Thyroid gland (tissue), 4 donors: ENCODE measurements around the gene RNF13. TPM values are rescaled to one million over a fixed set of nuclear protein-coding genes. Genes with fewer than 3 reads are reported as not detected.
"Not testable (repeated sequence)": the region's sequence is repeated elsewhere in the genome, so short reads cannot be mapped to it uniquely, and the experiment has no call there.

Experiments used
- DNase-seq, 2 donors: peaks; one replicate each; pipeline ENCODE4 v3.0.0-alpha.2; 2019
- H3K27ac ChIP-seq, 3 donors: fragments of 200-600 bp; sonication (generic); 1 replicate in 2 of 3; 2 replicates in 1 of 3; pipeline ENCODE4 v1.5.1; 2016 to 2019; ENCODE audit warnings: mild to moderate bottlenecking in 1 of 3, moderate library complexity in 1 of 3
- H3K27me3 ChIP-seq: fragments of 200-600 bp; sonication (generic); one replicate; pipeline ENCODE4 v1.5.1; 2019
- H3K36me3 ChIP-seq, 2 donors: fragments of 200-600 bp; sonication (generic); one replicate each; pipeline ENCODE4 v1.5.1; 2016 to 2019
- H3K4me1 ChIP-seq, 2 donors: fragments of 200-600 bp; sonication (generic); one replicate each; pipeline ENCODE4 v1.5.1; 2017 to 2019
- H3K4me3 ChIP-seq, 3 donors: fragments of 200-600 bp; sonication (generic); replicated peaks in 1 of 3; 1 replicate in 2 of 3; 2 replicates in 1 of 3; pipeline ENCODE4 v1.5.1; 2016; ENCODE audit warnings: mild to moderate bottlenecking in 1 of 3
- H3K9me3 ChIP-seq: fragments of 200-600 bp; sonication (generic); one replicate; pipeline ENCODE4 v1.5.1; 2017
- CTCF ChIP-seq, 6 experiments: fragments of 200-600 bp in 3 of 6; fragments of 450-650 bp in 3 of 6; sonication (generic) in 3 of 6; IDR thresholded peaks; one replicate each; pipeline ENCODE4 v1.5.1; 2016 to 2019; ENCODE audit warnings: antibody characterized with exemption in 6 of 6, mild to moderate bottlenecking in 2 of 6, inconsistent platforms in 1 of 6, moderate library complexity in 1 of 6
- POLR2A ChIP-seq, 2 donors: fragments of 450-650 bp; IDR thresholded peaks; one replicate each; pipeline ENCODE4 v1.6.1; 2017; ENCODE audit warnings: antibody characterized with exemption in 2 of 2, mild to moderate bottlenecking in 2 of 2, moderate library complexity in 1 of 2
- WGBS, 2 donors: methylation state at CpG; one replicate each; pipeline ENCODE4 v1.1.5; 2017; 5-methylcytosine and 5-hydroxymethylcytosine counted together
- intact Hi-C: fragments of 100-400 bp; cut with DNase I; formaldehyde crosslinking; loops from one replicate; pipeline ENCODE4 v1.15.1; 2023
- total RNA-seq, 4 donors: library from RNA; depleted of rRNA; stranded (reverse); fragments of >200 nt; gene quantifications; one replicate each; pipeline ENCODE4 v1.2.3, GENCODE V29; 2016

RNF13 gene
- total RNA-seq, 4 donors from 2014 or later: 106 to 161 (median 127) TPM

GRCh38 chr3:149977386-149977785 lies 164.4 kb downstream of the RNF13 start:
- 67% methylated on average over 2 of the region's 2 CpGs for WGBS, 2 donors
- Histone ChIP-seq H3K27ac (no peak overlapping the region), H3K4me1 (no peaks in the 10 kb centered on the region), H3K36me3 (no peaks in the 10 kb centered on the region), H3K4me3 (no peak overlapping the region), H3K27me3 (no peaks in the 10 kb centered on the region), H3K9me3 (no peaks in the 10 kb centered on the region)
- TF ChIP-seq CTCF (IDR thresholded peaks at IDR 0.05) (no peak), POLR2A (IDR thresholded peaks at IDR 0.05) (no peak)
- intact Hi-C loops: no loop called here
- no peak for DNase-seq

- 67 to 83% methylated on average over 4 to 5 of the region's 10 CpGs for WGBS, 2 donors
- intact Hi-C loops, H3K27me3 ChIP-seq, H3K4me3 ChIP-seq, DNase-seq, H3K4me1 ChIP-seq, H3K9me3 ChIP-seq, H3K36me3 ChIP-seq, H3K27ac ChIP-seq: not testable (repeated sequence)
Measured at GRCh38 chr3:149981979-149982378, 169.0 kb downstream of the RNF13 start.

GRCh38 chr3:149983053-149983452 lies 170.0 kb downstream of the RNF13 start:
- WGBS, 2 donors: 97 to 98% methylated on average over 32 of the region's 32 CpGs
- H3K27me3 ChIP-seq, H3K27ac ChIP-seq, H3K4me3 ChIP-seq, H3K36me3 ChIP-seq, H3K4me1 ChIP-seq, intact Hi-C loops, H3K9me3 ChIP-seq, DNase-seq: not testable (repeated sequence)

GRCh38 chr3:149983628-149984027 lies 170.6 kb downstream of the RNF13 start:
- no peaks in the 10 kb centered on the region for H3K9me3 ChIP-seq
- WGBS, 2 donors: 92 to 94% methylated on average over 4 of the region's 4 CpGs

GRCh38 chr3:149989307-149989706 lies 176.3 kb downstream of the RNF13 start:
- intact Hi-C loops: no loop called here
- Histone ChIP-seq H3K9me3 (no peaks in the 10 kb centered on the region), H3K27ac (no peak overlapping the region), H3K27me3 (no peaks in the 10 kb centered on the region), H3K36me3 (no peaks in the 10 kb centered on the region), H3K4me1 (no peaks in the 10 kb centered on the region), H3K4me3 (no peak overlapping the region)
- TF ChIP-seq CTCF (IDR thresholded peaks at IDR 0.05): no peak
- no peak for TF ChIP-seq POLR2A (IDR thresholded peaks at IDR 0.05)
- WGBS, 2 donors: 77 to 94% methylated on average over 2 of the region's 2 CpGs
- DNase-seq: no peak

More at GRCh38 chr3:149983628-149984027, 170.6 kb downstream of the RNF13 start:
- no peak for DNase-seq
- Histone ChIP-seq H3K4me3 (no peak overlapping the region), H3K27ac (no peak overlapping the region), H3K27me3 (no peaks in the 10 kb centered on the region), H3K36me3 (no peaks in the 10 kb centered on the region), H3K4me1 (no peaks in the 10 kb centered on the region)
- TF ChIP-seq POLR2A (IDR thresholded peaks at IDR 0.05): no peak
- TF ChIP-seq CTCF (IDR thresholded peaks at IDR 0.05): no peak
- intact Hi-C loops: no loop called here

- H3K9me3 ChIP-seq: no peaks in the 10 kb centered on the region
- no peaks in the 10 kb centered on the region for H3K27me3 ChIP-seq
- H3K36me3 ChIP-seq: no peaks in the 10 kb centered on the region
- intact Hi-C loops: no loop called here
- WGBS, 2 donors: 81 to 94% methylated on average over 1 of the region's 1 CpG
- no peak overlapping the region for H3K27ac ChIP-seq
- DNase-seq: no peak
- no peaks in the 10 kb centered on the region for H3K4me1 ChIP-seq
- TF ChIP-seq CTCF (IDR thresholded peaks at IDR 0.05) (no peak), POLR2A (IDR thresholded peaks at IDR 0.05) (no peak)
- H3K4me3 ChIP-seq: no peak overlapping the region
Measured at GRCh38 chr3:149990423-149990948, 177.5 kb downstream of the RNF13 start.
